Measurements from ENCODE around the gene DIP2B. TPM values are rescaled to one million over a fixed set of nuclear protein-coding genes. Genes with fewer than 3 reads are reported as not detected.

DIP2B gene
- total RNA-seq, 1 experiment from 2014 or later, result 20.0 TPM

DNA sequence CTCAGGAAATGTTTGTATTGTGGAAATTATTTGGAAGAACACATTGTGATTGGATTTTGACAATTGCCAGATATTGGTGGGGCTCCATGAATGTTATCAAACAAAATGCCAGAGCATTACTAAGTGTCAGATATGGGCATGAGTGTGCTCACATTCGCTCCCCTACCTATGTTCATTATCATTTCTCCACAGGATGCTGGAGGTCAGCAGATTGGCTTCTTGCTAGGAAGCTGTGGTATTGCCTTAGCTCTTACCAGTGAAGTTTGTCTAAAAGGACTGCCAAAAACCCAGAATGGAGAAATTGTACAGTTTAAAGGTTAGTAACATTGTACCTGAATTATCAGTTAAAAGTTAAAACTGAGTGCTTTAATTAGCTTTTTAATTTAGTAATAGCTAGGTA, 180.9 kb downstream of the DIP2B start:
- H4K5ac ChIP-seq (ENCODE audit: insufficient read length, low read depth, low read length), result no peak overlapping the region
- no peak overlapping the region for H2AFZ ChIP-seq (ENCODE audit: low read length)
- no peaks in the 10 kb centered on the region for H3K79me2 ChIP-seq (ENCODE audit: insufficient read depth, low read length)
- H3K4me1 Mint-ChIP-seq, result peaks cover 13 to 22% of the 10 kb centered on the region in 2 experiments
- no peak overlapping the region for H2BK20ac ChIP-seq (ENCODE audit: low read depth, low read length, poor library complexity, severe bottlenecking)
- H3K9me3 ChIP-seq (ENCODE audit: control insufficient read depth, low read depth, low read length), result no peaks in the 10 kb centered on the region
- no peak overlapping the region for H3K56ac ChIP-seq (ENCODE audit: insufficient read length, low read depth, low read length)
- no peak overlapping the region for H3T11ph ChIP-seq (ENCODE audit: low read length)
- no peak overlapping the region for H3K27ac Mint-ChIP-seq
- no peaks in the 10 kb centered on the region for H3K4me1 ChIP-seq (ENCODE audit: insufficient read depth, low read length)
- no peak for DNase-seq
- H4K91ac ChIP-seq (ENCODE audit: insufficient read length, low read depth, low read length), result no peak overlapping the region
- H3K9ac ChIP-seq (ENCODE audit: extremely low read depth, insufficient read length, low read length), result no peak overlapping the region
- no peaks in the 10 kb centered on the region for H3K27me3 ChIP-seq (ENCODE audit: insufficient read depth, low read length)
- H2BK12ac ChIP-seq (ENCODE audit: insufficient read length, low read depth, low read length), result no peak overlapping the region
- no CpG with 5 or more reads among the region's 1 CpG for WGBS (ENCODE audit: extremely low coverage, insufficient read length, low lambda C conversion rate)
- no peaks in the 10 kb centered on the region for H3K27me3 Mint-ChIP-seq (ENCODE audit: low read depth)
- H3K27ac ChIP-seq (ENCODE audit: insufficient read length, low read depth, low read length), result no peak overlapping the region
- H2BK120ac ChIP-seq (ENCODE audit: low read depth, low read length, poor library complexity, severe bottlenecking), result no peak overlapping the region
- no peak overlapping the region for H3K18ac ChIP-seq (ENCODE audit: insufficient read length, low read depth, low read length)
- no peaks in the 10 kb centered on the region for H3K79me1 ChIP-seq (ENCODE audit: insufficient read depth, low read depth, low read length, poor library complexity, severe bottlenecking)
- TF ChIP-seq, protein P1, sequence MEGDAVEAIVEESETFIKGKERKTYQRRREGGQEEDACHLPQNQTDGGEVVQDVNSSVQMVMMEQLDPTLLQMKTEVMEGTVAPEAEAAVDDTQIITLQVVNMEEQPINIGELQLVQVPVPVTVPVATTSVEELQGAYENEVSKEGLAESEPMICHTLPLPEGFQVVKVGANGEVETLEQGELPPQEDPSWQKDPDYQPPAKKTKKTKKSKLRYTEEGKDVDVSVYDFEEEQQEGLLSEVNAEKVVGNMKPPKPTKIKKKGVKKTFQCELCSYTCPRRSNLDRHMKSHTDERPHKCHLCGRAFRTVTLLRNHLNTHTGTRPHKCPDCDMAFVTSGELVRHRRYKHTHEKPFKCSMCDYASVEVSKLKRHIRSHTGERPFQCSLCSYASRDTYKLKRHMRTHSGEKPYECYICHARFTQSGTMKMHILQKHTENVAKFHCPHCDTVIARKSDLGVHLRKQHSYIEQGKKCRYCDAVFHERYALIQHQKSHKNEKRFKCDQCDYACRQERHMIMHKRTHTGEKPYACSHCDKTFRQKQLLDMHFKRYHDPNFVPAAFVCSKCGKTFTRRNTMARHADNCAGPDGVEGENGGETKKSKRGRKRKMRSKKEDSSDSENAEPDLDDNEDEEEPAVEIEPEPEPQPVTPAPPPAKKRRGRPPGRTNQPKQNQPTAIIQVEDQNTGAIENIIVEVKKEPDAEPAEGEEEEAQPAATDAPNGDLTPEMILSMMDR (conservative IDR thresholded peaks at IDR 0.05), result no peak
- no peak overlapping the region for H2BK5ac ChIP-seq (ENCODE audit: insufficient read length, low read length)
- no peak overlapping the region for H4K8ac ChIP-seq (replicated peaks; ENCODE audit: insufficient read length, low read depth, low read length)
- no peak overlapping the region for H3K14ac ChIP-seq (ENCODE audit: insufficient read depth, low read length)
- no peak overlapping the region for H3K4me3 Mint-ChIP-seq
- H3K4me2 ChIP-seq (ENCODE audit: insufficient read depth, insufficient read length, low read length), result no peak overlapping the region
- H3K36me3 Mint-ChIP-seq (ENCODE audit: insufficient read depth in 1 of 3, low read depth in 3 of 3), result peaks cover 15 to 38% (median 31%) of the 10 kb centered on the region in 3 experiments; a peak in 6 of 7 replicates
- no peaks in the 10 kb centered on the region for H3K9me3 Mint-ChIP-seq
- no peaks in the 10 kb centered on the region for H3K23me2 ChIP-seq (ENCODE audit: insufficient read length, low read depth, low read length, poor library complexity, severe bottlenecking)
- H3K4ac ChIP-seq (ENCODE audit: low read depth, low read length), result no peak overlapping the region
- no peak overlapping the region for H2BK15ac ChIP-seq (ENCODE audit: low read depth, low read length)
- no peak overlapping the region for H3K23ac ChIP-seq (ENCODE audit: insufficient read length, low read depth, low read length)
- H4K20me1 ChIP-seq (ENCODE audit: control insufficient read depth, insufficient read depth, insufficient read length), result no peaks in the 10 kb centered on the region
- H2AK5ac ChIP-seq (ENCODE audit: insufficient read length, low read length), result no peak overlapping the region

Measured in H9 (cell line).